LNCaP clone FGC (cell line): ENCODE data around the gene PACSIN1.

Source experiments
- DNase-seq: peaks from one replicate; pipeline ENCODE4 v3.0.0-alpha.2; 2011; ENCODE audit warnings: low read depth
- H3K4me3 ChIP-seq: 2 replicates; pipeline ENCODE4 v1.5.1; 2011; ENCODE audit warnings: mild to moderate bottlenecking, low read depth, low read length, control low read depth
- CTCF ChIP-seq: IDR thresholded peaks from 2 replicates; pipeline ENCODE4 v1.5.1; 2012; ENCODE audit warnings: mild to moderate bottlenecking; ENCODE audit not compliant: control insufficient read depth, insufficient read depth; ENCODE audit errors: extremely low read depth

Gene PACSIN1

GRCh38 chr6:34568341-34569201 lies 102.7 kb downstream of the PACSIN1 start:
- DNase-seq = no peak
- no peak overlapping the region for H3K4me3 ChIP-seq
- no peak for TF ChIP-seq CTCF

DNA sequence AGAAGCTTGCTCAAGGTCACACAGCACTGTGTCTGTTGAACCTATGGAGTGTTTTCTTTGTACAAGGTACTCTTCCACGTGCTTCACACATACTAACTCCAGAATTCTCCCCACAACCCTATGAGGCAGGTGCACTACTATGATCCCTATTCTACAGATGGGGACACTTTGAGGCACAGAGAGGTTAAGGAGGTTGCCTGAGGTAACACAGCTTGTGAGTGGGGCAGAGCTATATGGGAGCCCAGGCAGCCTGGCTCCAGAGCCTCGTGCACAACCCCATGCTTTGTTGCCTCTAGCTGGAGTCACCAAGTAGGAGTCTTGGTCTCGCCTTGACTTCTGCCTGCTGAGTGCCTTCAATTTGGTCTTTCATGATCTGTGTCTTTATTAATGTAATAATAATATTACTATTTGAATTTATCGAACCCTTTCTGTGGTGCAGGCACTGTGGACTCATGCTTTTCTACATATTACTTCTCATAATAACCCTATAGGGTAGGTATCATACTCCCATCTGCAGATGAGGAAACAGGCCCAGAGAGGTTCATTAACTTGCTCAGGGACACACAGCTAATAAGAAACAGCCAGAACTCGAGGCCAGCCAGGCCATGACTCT lies 103.6 kb downstream of the PACSIN1 start:
- H3K4me3 ChIP-seq = no peak overlapping the region
- TF ChIP-seq CTCF = no peak
- DNase-seq = no peak

DNA sequence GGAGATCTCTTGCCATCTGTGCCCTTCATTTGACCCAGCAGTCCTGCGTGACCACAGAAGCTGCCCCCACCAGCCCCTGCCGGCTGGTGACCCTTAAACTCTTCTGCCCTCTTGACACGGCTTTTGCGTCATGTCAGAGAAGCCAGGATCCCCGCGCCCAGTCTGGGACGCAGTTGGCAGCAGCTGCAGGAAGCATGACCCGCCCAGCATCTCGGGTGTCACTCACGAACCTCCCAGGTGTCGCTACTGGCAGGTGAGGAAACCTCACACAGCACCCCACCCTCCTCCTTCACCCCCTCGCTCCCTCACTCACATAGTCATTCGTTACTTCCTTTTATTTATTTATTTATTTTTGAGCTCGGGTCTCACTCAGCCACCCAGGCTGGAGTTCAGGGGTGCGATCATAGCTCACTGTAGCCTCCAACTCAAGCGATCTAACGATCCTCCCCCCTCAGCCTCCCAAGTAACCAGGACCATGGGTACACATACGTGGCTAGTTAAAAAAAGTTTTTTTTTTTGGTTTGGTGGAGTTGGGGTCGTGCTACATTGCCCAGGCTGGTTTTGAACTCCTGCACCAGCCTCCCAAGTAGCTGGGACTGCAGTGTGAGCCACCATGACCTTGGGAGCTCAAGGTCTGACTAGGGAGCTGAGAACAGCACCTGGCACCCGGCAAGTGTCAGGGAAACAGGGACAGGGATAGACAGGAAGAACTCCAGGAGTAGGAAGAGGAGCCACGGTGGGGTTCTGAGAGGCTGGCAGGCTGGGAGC lies 104.4 kb downstream of the PACSIN1 start:
- no peak for DNase-seq
- no peak for TF ChIP-seq CTCF
- no peak overlapping the region for H3K4me3 ChIP-seq

GRCh38 chr6:34571388-34571787 lies 105.5 kb downstream of the PACSIN1 start:
- no peak overlapping the region for H3K4me3 ChIP-seq
- no peak for DNase-seq
- TF ChIP-seq CTCF = no peak

GRCh38 chr6:34572021-34572420 lies 106.1 kb downstream of the PACSIN1 start:
- no peak for DNase-seq
- no peak for TF ChIP-seq CTCF

DNA sequence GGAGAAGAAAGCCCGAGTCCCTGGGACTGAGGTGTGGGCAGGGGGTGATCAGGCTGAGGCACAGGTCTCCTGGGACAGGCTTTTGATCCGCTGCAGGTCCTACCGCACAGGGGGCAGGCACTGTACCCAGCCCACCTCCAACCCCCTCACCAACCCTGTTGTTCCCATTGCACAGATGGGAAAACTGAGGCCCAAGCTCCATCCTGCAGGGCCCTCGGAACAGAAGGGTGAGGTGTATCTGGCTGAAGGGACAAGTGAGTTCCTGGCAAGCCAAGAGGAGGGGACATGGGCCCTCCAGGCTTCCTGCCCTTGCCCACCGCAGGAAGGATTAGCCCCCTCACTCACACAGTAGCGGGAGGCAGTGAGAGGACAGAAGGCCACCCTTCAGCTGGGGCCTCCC lies 106.7 kb downstream of the PACSIN1 start:
- no peak for DNase-seq
- no peak for TF ChIP-seq CTCF
- no peak overlapping the region for H3K4me3 ChIP-seq

More at GRCh38 chr6:34572021-34572420, 106.1 kb downstream of the PACSIN1 start:
- H3K4me3 ChIP-seq = no peak overlapping the region
